ENCODE measurements around the gene GATA2. TPM values are rescaled to one million over a fixed set of nuclear protein-coding genes. Genes with fewer than 3 reads are reported as not detected.

The GATA2 gene
- total and polyA plus RNA-seq, 2 of the 13 experiments (the other 11 are each of a cell fraction or from before 2014, with no cell fraction given), result 3.5 to 6.2 TPM

- TF ChIP-seq FOXP4 (CRISPR knock-in tag; IDR thresholded peaks at IDR 0.05) (no peak), ZBTB44 (CRISPR knock-in tag; IDR thresholded peaks at IDR 0.05) (no peak), IRF1 (CRISPR knock-in tag; IDR thresholded peaks at IDR 0.05; ENCODE audit: low read depth) (no peak), CENPT (CRISPR knock-in tag; IDR thresholded peaks at IDR 0.05; ENCODE audit: low read depth) (no peak), HES4 (CRISPR knock-in tag; IDR thresholded peaks at IDR 0.05; ENCODE audit: borderline replicate concordance) (no peak), KDM2A (CRISPR knock-in tag; IDR thresholded peaks at IDR 0.05; ENCODE audit: borderline replicate concordance, low read depth) (no peak), ZNF710 (CRISPR knock-in tag; IDR thresholded peaks at IDR 0.05; ENCODE audit: borderline replicate concordance) (no peak), TAF1 (CRISPR knock-in tag; IDR thresholded peaks at IDR 0.05) (0 out of 2 replicates have a peak, but pooled peaks have one; percentile 48), ISX (CRISPR knock-in tag; conservative IDR thresholded peaks at IDR 0.05) (no peak), THRA (CRISPR knock-in tag; IDR thresholded peaks at IDR 0.05; ENCODE audit: borderline replicate concordance) (no peak), ZNF7 (CRISPR knock-in tag; IDR thresholded peaks at IDR 0.05) (no peak), ZNF746 (CRISPR knock-in tag; IDR thresholded peaks at IDR 0.05) (no peak), SNRNP70 (IDR thresholded peaks at IDR 0.05; ENCODE audit: low read depth, low read length) (no peak), ZNF580 (CRISPR knock-in tag; IDR thresholded peaks at IDR 0.05; ENCODE audit: borderline replicate concordance, low read depth) (no peak), ZNF451 (CRISPR knock-in tag; IDR thresholded peaks at IDR 0.05) (no peak), IKZF4 (CRISPR knock-in tag; IDR thresholded peaks at IDR 0.05; ENCODE audit: borderline replicate concordance, low read depth, not compliant biosample characterization) (no peak), XBP1 (CRISPR knock-in tag; IDR thresholded peaks at IDR 0.05) (no peak), KDM5B (CRISPR knock-in tag; IDR thresholded peaks at IDR 0.05; ENCODE audit: borderline replicate concordance) (no peak), THAP8 (CRISPR knock-in tag; IDR thresholded peaks at IDR 0.05; ENCODE audit: borderline replicate concordance) (no peak)
These were observed 6.1 kb downstream of the GATA2 start (continued) for GRCh38 chr3:128486681-128487537.
